Right hindlimb (tissue), 1 donor: ENCODE measurements around the gene GTF2F2.
"Not testable (repeated sequence)": the region's sequence is repeated elsewhere in the genome, so short reads cannot be mapped to it uniquely, and the experiment has no call there.

Source experiments
- DNase-seq: peaks from one replicate; pipeline ENCODE4 v3.0.0-alpha.2; 2018

Gene GTF2F2

GRCh38 chr13:45219123-45219891, 99.0 kb downstream of the GTF2F2 start:
- no peak for DNase-seq

GRCh38 chr13:45219938-45220375, 99.6 kb downstream of the GTF2F2 start:
- DNase-seq, result no peak

- no peak for DNase-seq
Observed at GRCh38 chr13:45220403-45220802, 100.1 kb downstream of the GTF2F2 start.

- DNase-seq, result no peak
Observed at GRCh38 chr13:45222516-45222915, 102.2 kb downstream of the GTF2F2 start.

- DNase-seq, result no peak
Observed at GRCh38 chr13:45222919-45223318, 102.6 kb downstream of the GTF2F2 start.

- no peak for DNase-seq
Observed at GRCh38 chr13:45224176-45224575, 103.9 kb downstream of the GTF2F2 start.

GRCh38 chr13:45225370-45225769, 105.1 kb downstream of the GTF2F2 start:
- no peak for DNase-seq

GRCh38 chr13:45226024-45226423, 105.7 kb downstream of the GTF2F2 start:
- no peak for DNase-seq

GRCh38 chr13:45228002-45228401, 107.7 kb downstream of the GTF2F2 start:
- DNase-seq, result no peak

GRCh38 chr13:45229172-45229571, 108.9 kb downstream of the GTF2F2 start:
- no peak for DNase-seq

- no peak for DNase-seq
Observed at GRCh38 chr13:45231305-45231704, 111.0 kb downstream of the GTF2F2 start.

- no peak for DNase-seq
Observed at GRCh38 chr13:45231722-45232121, 111.4 kb downstream of the GTF2F2 start.

GRCh38 chr13:45232591-45232990, 112.3 kb downstream of the GTF2F2 start:
- no peak for DNase-seq

- DNase-seq, result no peak
Observed at GRCh38 chr13:45238945-45239795, 118.9 kb downstream of the GTF2F2 start.

- DNase-seq, result no peak
Observed at GRCh38 chr13:45240143-45240542, 119.8 kb downstream of the GTF2F2 start.

GRCh38 chr13:45242070-45242469, 121.8 kb downstream of the GTF2F2 start:
- DNase-seq, result no peak

- DNase-seq, result no peak
Observed at GRCh38 chr13:45242524-45242923, 122.2 kb downstream of the GTF2F2 start.

GRCh38 chr13:45243077-45243476, 122.8 kb downstream of the GTF2F2 start:
- no peak for DNase-seq

GRCh38 chr13:45244736-45245135, 124.4 kb downstream of the GTF2F2 start:
- not testable (repeated sequence) for DNase-seq

GRCh38 chr13:45249662-45250061, 129.4 kb downstream of the GTF2F2 start:
- no peak for DNase-seq

- DNase-seq, result no peak
Observed at GRCh38 chr13:45254396-45254795, 134.1 kb downstream of the GTF2F2 start.

GRCh38 chr13:45255247-45255987, 135.1 kb downstream of the GTF2F2 start:
- DNase-seq, result no peak

GRCh38 chr13:45256254-45256653, 135.9 kb downstream of the GTF2F2 start:
- no peak for DNase-seq
